OCI-LY3 (cell line): ENCODE data around the gene HOMEZ.

Experiments used
- EZH2phosphoT487 ChIP-seq: fragments of 200-600 bp; shearing (Covaris generic); IDR thresholded peaks from 2 replicates; pipeline ENCODE4 v1.6.1; 2018; ENCODE audit warnings: antibody characterized with exemption, mixed run types, low read depth
- TF ChIP-seq, protein P1 (sequence below): fragments of 200-600, 300-600 bp; sonication (generic); IDR thresholded peaks from 2 replicates; pipeline ENCODE4 v1.5.1; 2014; ENCODE audit warnings: antibody characterized with exemption, low read length, low read depth

DNA sequence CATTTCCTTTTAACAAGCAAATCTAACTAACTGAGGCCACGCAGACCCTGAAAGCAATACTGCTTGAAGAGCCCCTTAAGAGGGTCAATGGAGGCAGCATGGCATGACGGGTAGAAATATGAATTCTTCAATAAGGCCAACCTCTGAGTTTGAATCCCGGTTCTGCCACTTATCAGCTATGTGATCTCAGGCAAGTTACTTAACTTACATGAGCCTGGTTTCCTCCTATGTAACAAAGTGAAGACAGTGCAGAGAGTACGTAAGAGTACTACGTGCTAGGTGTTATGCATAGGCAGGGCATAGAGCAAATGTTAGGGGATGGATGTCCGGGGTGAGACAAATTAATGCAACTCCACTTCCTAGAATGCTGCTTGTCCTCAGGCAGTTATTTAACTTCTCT lies 4.7 kb downstream of the HOMEZ start:
- TF ChIP-seq, protein P1, sequence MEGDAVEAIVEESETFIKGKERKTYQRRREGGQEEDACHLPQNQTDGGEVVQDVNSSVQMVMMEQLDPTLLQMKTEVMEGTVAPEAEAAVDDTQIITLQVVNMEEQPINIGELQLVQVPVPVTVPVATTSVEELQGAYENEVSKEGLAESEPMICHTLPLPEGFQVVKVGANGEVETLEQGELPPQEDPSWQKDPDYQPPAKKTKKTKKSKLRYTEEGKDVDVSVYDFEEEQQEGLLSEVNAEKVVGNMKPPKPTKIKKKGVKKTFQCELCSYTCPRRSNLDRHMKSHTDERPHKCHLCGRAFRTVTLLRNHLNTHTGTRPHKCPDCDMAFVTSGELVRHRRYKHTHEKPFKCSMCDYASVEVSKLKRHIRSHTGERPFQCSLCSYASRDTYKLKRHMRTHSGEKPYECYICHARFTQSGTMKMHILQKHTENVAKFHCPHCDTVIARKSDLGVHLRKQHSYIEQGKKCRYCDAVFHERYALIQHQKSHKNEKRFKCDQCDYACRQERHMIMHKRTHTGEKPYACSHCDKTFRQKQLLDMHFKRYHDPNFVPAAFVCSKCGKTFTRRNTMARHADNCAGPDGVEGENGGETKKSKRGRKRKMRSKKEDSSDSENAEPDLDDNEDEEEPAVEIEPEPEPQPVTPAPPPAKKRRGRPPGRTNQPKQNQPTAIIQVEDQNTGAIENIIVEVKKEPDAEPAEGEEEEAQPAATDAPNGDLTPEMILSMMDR = no peak
- no peak for TF ChIP-seq EZH2phosphoT487
